GM21723 (cell line): ENCODE measurements around the gene EDNRA.

ENCODE experiments used
- ATAC-seq: cut with Tn5 transposase; IDR thresholded peaks from one replicate; pipeline ENCODE4 v1.9.1; 2021; ENCODE audit warnings: mild to moderate bottlenecking, moderate library complexity; ENCODE audit not compliant: unreplicated experiment

The EDNRA gene

GRCh38 chr4:147539959-147540358, 59.1 kb downstream of the EDNRA start:
- no peak for ATAC-seq

GRCh38 chr4:147542229-147542990, 61.5 kb downstream of the EDNRA start:
- ATAC-seq, result no peak

GRCh38 chr4:147543034-147543433, 62.1 kb downstream of the EDNRA start:
- ATAC-seq, result no peak

GRCh38 chr4:147546349-147546748, 65.5 kb downstream of the EDNRA start:
- ATAC-seq, result no peak

- peak; percentile 33 for ATAC-seq
Measured at GRCh38 chr4:147547314-147548056, 66.6 kb downstream of the EDNRA start.

- ATAC-seq, result no peak
Measured at GRCh38 chr4:147548256-147548655, 67.4 kb downstream of the EDNRA start.

GRCh38 chr4:147550626-147551246, 69.8 kb downstream of the EDNRA start:
- ATAC-seq, result peak; percentile 61

GRCh38 chr4:147560625-147561024, 79.7 kb downstream of the EDNRA start:
- no peak for ATAC-seq

GRCh38 chr4:147566762-147567161, 85.9 kb downstream of the EDNRA start:
- no peak for ATAC-seq

GRCh38 chr4:147567276-147567675, 86.4 kb downstream of the EDNRA start:
- ATAC-seq, result no peak

GRCh38 chr4:147570616-147571015, 89.7 kb downstream of the EDNRA start:
- ATAC-seq, result no peak

- no peak for ATAC-seq
Measured at GRCh38 chr4:147571036-147571770, 90.3 kb downstream of the EDNRA start.

- no peak for ATAC-seq
Measured at GRCh38 chr4:147576084-147576483, 95.2 kb downstream of the EDNRA start.

GRCh38 chr4:147578051-147578476, 97.2 kb downstream of the EDNRA start:
- ATAC-seq, result no peak

- ATAC-seq, result no peak
Measured at GRCh38 chr4:147578593-147578992, 97.7 kb downstream of the EDNRA start.

- no peak for ATAC-seq
Measured at GRCh38 chr4:147580396-147580795, 99.5 kb downstream of the EDNRA start.

GRCh38 chr4:147581606-147582350, 100.9 kb downstream of the EDNRA start:
- ATAC-seq, result no peak

- ATAC-seq, result no peak
Measured at GRCh38 chr4:147582386-147583060, 101.6 kb downstream of the EDNRA start.

- ATAC-seq, result no peak
Measured at GRCh38 chr4:147583876-147584275, 103.0 kb downstream of the EDNRA start.

- ATAC-seq, result no peak
Measured at GRCh38 chr4:147586032-147586431, 105.1 kb downstream of the EDNRA start.
